Thyroid gland (tissue), 4 donors: ENCODE data around the gene RHO.

Experiments used
- CTCF ChIP-seq, 6 experiments: fragments of 200-600 bp in 3 of 6; fragments of 450-650 bp in 3 of 6; sonication (generic) in 3 of 6; IDR thresholded peaks; one replicate each; pipeline ENCODE4 v1.5.1; 2016 to 2019; ENCODE audit warnings: antibody characterized with exemption in 6 of 6, mild to moderate bottlenecking in 2 of 6, inconsistent platforms in 1 of 6, moderate library complexity in 1 of 6
- POLR2A ChIP-seq, 2 donors: fragments of 450-650 bp; IDR thresholded peaks; one replicate each; pipeline ENCODE4 v1.6.1; 2017; ENCODE audit warnings: antibody characterized with exemption in 2 of 2, mild to moderate bottlenecking in 2 of 2, moderate library complexity in 1 of 2

- TF ChIP-seq CTCF (IDR thresholded peaks at IDR 0.05) (no peak), POLR2A (IDR thresholded peaks at IDR 0.05) (no peak)
Measured at GRCh38 chr3:129506231-129506742, 22.2 kb upstream of the RHO start.
